GM18520 (cell line): Measurements from ENCODE around the gene KCNV2.

ENCODE experiments used
- ATAC-seq: cut with Tn5 transposase; IDR thresholded peaks from one replicate; pipeline ENCODE4 v1.9.1; 2021; ENCODE audit not compliant: unreplicated experiment

Gene KCNV2

DNA sequence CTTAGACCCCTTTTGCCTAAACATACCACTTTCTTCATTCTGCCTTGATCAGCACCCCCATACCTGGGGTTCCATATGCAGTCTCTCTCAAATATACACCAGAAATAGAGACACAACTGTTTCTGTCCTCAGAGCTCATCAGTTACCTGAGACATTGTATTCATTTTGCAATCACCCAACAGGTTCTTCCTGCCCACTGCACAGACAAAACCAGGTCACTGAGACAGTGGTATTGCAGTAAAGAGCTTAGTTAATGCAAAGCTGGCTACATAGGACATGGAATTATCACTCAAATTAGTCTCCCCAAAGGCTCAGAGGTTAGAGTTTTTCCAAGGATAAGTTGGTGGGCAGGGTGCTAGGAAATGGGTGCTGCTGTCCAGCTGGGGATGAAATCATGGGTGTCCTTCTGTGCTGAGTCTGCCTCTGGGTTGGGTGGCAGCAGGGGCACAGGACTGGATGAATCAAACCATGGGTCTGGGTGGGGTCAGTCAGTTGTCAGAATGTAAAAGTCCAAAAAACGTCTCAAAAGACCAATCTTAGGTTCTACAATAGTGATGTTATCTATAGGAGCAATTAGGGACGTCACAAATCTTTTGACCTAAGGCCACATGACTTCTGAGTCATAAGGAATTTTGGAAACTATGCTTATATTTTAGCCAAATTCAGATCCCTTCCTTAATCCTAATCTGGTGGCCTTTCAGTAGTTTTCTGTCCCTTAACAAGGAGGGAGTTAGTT, 41.0 kb downstream of the KCNV2 start:
- no peak for ATAC-seq

DNA sequence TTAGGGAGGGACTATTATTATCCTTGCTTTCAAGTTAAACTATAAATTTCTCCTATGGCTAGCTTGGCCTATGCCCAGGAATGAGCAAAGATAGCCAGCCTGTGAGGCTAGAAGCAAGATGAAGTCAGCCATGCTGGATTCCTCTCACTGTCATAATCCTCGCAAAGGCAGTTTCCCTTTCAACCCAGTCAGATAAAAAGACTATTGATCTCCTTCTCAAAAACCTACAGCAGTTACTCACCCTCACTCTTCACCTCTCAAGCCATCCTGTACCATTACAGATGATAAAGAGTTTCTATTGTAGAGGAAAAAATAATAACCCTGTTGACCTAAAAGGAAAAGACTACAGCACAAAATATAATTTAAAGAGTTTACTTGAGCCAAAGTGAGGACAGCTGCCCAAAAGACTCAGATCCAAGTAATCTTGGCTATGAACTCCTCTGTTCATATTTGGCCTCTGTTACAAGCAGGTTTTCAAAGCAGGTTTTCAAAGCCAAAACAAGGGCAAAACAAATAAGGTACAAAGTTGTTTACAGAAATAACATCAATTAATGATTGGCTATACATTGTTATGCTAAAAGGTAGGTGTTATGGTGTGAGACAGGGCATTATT, 41.7 kb downstream of the KCNV2 start:
- ATAC-seq: no peak

DNA sequence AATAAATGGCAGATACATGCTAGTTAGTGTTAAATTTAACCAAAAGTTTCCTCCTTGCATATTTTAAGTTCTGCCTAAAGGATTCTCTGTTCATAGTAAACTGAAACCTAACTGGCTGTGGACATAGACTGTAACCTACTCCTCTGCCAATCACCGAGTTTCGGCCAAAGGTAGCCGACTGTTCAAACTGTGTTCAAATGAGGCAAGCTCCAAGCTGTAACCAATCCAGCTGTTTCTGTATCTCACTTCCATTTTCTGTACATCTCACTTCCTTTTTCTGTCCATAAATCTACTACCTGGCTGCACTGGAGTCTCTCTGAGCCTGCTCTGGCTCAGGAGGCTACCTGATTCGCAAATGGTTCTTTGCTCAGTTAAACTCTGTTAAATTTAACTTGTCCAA, 44.1 kb downstream of the KCNV2 start:
- ATAC-seq: no peak

DNA sequence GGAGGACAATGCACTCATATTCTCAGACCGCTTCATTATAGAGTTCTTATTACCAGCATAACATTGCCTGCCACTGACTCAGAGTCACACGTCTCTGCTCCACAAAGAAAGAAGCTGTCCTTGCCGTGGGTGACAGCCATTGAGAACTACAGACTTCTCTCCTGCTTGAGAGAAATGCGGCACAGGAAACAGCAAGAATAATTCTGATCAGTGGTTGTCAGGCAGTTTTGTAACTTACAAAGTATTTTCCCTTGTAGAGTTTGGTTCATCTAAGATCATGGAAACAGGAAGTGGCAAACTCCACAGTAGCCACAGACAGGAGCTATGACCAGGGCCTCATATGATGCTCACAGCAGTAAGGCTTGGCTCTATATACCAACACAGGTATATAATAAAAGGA, 47.0 kb downstream of the KCNV2 start:
- no peak for ATAC-seq

DNA sequence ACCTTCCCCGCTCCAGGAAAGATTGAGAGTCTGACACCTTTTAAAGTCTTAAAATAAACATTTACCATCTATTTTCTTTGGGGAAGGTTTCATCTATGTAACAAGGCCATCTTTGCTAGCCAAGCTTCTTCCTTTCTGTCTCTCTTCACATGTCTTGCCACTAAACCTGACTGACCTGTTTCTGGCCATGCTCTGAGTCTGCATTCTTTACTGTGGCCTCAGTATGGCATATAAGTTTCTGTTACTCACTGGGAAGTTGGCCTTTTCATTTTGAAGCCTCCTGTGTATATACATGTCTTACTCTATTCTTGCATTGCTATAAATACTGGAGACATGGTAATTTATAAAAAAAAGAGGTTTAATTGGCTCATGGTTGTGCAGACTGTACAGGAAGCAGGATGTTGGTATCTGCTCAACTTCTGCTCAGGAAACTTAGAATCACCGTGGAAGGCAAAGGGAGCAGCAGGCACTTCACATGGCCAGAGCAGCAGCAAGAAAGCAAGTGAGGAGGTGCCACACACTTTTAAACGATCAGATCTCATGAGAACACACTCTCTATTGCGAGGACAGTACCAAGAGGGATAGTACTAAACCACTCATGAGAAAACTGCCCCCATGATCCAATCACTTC, 48.1 kb downstream of the KCNV2 start:
- no peak for ATAC-seq

DNA sequence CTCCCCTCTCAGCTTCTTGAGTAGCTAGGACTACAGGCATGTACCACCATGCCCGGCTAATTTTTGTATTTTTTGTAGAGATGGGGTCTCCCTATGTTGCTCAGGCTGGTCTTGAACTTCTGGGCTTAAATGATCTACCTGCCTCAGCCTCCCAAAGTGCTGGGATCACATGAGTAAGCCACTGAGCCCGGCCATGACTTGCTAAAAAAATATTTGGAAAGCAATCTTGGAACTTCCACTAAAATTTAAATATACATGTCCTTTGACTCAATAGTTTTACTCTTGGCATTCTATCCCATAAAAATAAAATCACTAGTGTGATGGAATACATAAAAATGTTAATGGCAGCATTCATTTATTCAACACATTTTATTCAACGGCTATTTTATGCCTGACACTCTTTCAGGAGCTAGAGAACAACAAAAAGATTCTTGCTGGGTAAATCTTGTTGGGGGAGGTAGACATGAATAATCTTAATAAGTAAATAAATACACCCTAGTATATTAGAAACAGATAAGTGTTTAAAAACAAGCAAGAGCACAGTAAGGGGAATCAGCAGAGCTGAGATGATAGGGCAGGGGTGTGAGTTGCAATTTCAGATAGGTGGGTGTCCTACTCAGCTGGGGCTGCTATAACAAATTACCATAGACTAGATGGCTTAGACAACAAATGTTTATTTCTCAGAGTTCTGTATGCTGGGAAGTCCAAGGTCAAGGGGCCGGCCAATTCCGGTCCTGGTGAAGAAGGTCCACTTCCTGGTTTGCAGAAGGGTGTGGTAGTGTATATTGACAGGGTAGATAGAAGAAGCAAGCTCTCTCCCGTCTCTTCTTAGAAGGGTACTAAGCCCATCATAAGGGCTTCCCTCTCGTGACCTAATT, 50.7 kb downstream of the KCNV2 start:
- ATAC-seq: no peak

DNA sequence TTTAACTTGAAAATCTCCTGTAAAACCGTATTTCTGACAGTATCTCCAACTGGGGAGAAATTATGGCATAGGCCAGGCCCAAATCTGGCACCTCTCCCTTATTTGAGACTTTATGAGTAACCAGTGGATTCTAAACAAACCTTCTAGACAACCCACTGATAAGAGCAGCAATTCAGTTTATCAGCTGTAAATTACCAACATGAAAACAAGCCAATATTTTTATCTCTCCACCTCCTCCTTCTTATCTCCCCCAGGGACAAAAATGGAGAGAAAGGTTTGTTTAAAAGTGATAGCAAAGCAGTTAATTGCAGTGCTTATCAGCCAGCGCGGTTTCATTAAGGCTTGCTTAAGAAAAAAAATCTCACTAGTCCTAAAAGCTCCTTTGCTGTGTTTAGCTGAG, 53.8 kb downstream of the KCNV2 start:
- ATAC-seq: no peak

DNA sequence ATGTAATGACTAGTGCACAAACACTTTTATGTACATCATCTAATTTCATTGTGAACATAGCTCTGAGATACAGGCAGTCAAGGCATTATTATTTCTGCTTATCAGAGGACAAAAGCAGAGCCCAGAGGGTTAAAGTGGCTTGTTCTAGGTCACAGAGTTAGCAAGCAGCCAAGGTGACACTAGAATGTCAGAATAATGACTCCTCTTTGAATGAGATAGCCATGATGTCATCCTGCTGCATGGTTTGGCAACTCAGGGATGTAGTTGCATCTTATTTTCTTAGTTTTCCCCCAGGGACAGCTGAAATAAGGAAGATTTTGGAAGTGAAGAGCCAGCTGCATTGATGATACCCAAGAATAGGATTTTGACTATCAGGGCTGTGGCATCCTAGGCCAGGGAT, 54.4 kb downstream of the KCNV2 start:
- no peak for ATAC-seq

DNA sequence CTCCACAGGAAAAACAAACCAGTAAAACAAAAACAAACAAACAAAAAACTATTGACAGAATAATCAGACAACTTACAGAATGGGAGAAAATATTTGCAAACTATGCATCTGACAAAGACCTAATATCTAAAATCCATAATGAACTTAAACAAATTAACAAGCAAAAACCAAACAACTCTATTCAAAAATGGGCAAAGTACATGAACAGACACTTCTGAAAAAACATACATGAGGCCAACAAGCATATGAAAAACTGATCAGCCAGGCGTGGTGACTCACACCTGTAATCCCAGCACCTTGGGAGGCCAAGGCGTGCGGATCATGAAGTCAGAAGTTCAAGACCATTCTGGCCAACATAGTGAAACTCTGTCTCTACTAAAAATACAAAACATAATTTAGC, 60.1 kb downstream of the KCNV2 start:
- ATAC-seq: no peak

DNA sequence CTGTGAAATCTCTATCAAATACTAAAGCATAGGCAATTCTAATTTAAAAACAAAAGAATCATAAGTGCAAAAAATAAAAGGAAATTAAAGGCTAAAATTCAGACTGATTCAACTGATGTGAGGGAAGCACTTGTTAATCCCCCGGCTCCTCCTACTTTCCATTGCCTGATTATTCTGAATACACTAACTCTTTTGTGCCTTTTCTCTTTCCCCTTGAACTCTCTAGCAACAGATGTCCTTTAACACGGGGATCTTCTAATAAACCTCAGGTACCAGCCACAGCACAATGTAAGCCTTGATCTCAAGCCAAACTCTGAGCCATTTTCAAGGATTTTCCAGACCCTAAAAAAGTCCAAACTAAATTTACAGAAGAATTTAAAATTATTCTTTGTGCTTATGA, 61.5 kb downstream of the KCNV2 start:
- no peak for ATAC-seq
